ENCODE measurements around the gene LRIT3.
A peak's percentile ranks its signal among the peaks of the same experiment; 100 is the strongest.
"Not testable (repeated sequence)": the region's sequence is repeated elsewhere in the genome, so short reads cannot be mapped to it uniquely, and the experiment has no call there.

The LRIT3 gene

DNA sequence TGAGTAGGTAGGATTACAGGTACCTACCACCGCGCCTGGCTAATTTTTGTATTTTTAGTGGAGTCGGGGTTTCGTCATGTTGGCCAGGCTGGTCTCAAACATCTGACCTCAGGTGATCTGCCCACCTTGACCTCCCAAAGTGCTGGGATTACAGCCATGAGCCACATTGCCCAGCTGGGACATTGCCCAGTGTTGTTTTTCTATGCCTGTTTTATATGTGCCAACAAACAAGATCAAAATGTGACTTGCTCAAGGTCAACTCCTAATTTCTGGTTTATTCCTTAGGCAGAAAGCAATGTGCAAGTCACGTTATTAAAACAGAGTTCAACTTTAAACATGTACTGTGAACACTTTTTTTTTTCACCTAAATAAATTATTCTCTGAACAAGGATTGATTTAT lies 2.7 kb downstream of the LRIT3 start:
- TF ChIP-seq ZFX (IDR thresholded peaks at IDR 0.05) (no peak), CTCF (conservative IDR thresholded peaks at IDR 0.05) (no peak)

DNA sequence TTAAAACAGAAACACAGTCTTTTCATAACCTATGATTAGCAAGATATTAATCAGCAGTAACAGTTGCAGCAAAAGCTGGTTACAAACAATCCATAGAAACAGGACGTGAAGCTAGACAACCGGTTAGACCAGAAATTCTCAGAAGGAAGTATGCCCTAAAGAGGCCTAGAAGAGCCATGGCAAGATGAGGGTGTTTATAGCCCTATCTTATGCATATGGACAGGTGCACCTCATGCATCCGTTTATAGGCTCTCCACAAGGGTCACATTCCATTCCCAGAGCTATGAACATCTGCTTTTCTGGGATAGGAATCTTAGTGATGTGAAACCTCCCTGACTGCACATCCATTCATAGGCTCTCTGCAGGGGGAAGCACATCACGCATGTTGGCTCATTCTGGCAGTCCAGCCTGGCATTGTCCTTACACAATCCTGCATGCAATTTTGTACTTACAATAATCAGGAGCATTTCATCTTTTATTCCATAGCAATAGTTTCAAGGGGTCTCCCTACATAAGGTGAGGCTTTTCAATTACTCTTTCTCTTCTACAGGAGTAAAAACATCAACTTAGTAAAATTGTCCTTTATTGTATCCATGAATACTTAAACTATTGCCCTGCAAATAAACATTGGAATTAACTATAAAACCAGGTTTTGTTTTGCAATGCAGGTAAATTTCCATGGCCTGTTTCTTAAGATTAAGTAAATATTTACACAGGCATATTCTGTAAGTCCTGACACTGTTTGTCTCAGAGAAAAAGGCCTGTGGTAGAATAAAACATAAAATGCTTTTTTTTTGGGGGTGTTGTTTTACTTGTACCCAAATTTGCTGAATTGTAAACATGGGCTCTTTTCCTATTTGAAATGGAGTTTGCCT lies 11.8 kb downstream of the LRIT3 start:
- not testable (repeated sequence) for H3K27ac ChIP-seq

More for the DNA sequence above, 2.7 kb downstream of the LRIT3 start:
- H3K27ac ChIP-seq: no peak overlapping the region

DNA sequence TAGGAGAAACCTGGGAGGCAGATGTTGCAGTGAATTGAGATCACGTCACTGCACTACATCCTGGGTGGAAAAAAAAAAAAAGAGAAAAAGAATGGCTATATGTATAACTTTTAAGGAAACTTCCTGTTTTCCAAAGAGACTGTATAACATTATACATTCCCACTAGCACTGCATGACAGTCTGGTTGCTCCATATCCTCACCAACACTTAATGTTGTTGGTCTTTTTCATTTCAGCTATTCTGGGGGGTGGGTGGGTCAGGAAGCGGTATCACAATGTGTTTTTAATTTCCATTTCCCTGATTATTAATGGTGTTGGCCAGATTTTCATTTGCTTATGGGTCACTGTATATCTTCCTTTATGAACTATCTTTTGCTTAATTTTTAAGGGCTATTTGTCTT lies 13.4 kb downstream of the LRIT3 start:
- no peak for TF ChIP-seq CTCF (conservative IDR thresholded peaks at IDR 0.05)
- TF ChIP-seq ZFX (IDR thresholded peaks at IDR 0.05): no peak
- no peak overlapping the region for H3K27ac ChIP-seq

GRCh38 chr4:109861916-109862511 lies 14.1 kb downstream of the LRIT3 start:
- TF ChIP-seq ZFX (IDR thresholded peaks at IDR 0.05): no peak
- TF ChIP-seq CTCF (conservative IDR thresholded peaks at IDR 0.05): no peak
- H3K27ac ChIP-seq: no peak overlapping the region

DNA sequence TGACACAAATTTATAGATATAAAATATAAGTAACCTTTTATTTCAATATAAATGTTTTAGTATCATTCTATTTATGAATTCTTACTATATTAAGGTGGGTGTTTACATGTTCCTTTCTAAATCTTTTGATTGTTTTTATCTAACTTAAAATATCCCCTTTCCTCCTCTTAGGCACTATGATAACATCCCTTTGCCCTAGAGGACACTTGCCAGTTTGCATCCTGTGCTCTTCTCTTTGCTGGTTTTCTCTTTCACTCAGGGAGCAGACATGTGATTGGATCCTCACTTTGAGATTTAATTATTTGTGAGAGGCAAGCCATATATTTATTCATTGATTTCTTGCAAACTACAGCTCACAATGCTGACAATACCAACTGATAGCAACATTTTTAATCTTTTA lies 16.2 kb downstream of the LRIT3 start:
- TF ChIP-seq ZFX (IDR thresholded peaks at IDR 0.05): no peak
- H3K27ac ChIP-seq: no peak overlapping the region

- TF ChIP-seq CTCF (conservative IDR thresholded peaks at IDR 0.05) (no peak), ZFX (IDR thresholded peaks at IDR 0.05) (no peak)
- no peak overlapping the region for H3K27ac ChIP-seq
Measured at GRCh38 chr4:109870061-109870460, 22.2 kb downstream of the LRIT3 start.

GRCh38 chr4:109872065-109872464 lies 24.2 kb downstream of the LRIT3 start:
- TF ChIP-seq ZFX (IDR thresholded peaks at IDR 0.05) (no peak), CTCF (conservative IDR thresholded peaks at IDR 0.05) (no peak)
- peak overlapping the region; percentile 92; the same call in 1 of the 2 replicates for H3K27ac ChIP-seq

DNA sequence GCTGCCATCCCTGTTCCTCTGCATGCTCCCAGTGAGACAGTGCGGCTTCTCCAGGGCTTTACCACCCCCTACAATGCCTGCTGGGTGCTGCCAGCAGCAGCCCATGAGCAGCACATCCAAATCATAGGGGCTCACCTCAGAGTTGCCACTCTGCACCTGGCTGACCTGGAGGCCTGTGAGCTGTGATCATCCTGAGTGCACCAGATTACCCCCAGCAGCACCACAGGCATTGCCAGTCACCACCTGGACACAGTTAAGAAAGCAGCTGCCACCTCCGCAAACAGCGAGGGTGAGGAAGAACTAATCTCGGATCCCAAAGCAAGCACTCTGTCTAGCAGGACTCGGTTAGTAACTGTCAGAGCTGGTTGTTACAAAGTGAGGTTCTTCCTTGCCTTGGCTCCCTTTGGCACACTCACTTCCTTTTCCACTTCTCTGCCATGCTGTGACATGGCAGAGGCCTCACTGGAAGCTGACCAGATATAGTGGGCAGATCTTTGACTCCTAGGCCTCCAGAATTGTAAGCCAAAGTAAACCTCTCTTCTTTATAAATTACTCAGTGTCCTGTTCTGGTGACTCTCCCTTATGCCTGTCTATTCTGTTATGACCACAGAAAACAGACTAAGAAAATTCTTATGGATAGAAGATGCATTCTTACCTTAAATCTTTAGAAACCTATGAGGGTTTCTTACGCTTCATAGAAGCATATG lies 25.2 kb downstream of the LRIT3 start:
- TF ChIP-seq CTCF (conservative IDR thresholded peaks at IDR 0.05): no peak
- no peak for TF ChIP-seq ZFX (IDR thresholded peaks at IDR 0.05)
- H3K27ac ChIP-seq: peak overlapping the region; percentile 92
